ENCODE results near the gene CAPRIN1. TPM values are rescaled to one million over a fixed set of nuclear protein-coding genes. Genes with fewer than 3 reads are reported as not detected.

The CAPRIN1 gene, protein sequence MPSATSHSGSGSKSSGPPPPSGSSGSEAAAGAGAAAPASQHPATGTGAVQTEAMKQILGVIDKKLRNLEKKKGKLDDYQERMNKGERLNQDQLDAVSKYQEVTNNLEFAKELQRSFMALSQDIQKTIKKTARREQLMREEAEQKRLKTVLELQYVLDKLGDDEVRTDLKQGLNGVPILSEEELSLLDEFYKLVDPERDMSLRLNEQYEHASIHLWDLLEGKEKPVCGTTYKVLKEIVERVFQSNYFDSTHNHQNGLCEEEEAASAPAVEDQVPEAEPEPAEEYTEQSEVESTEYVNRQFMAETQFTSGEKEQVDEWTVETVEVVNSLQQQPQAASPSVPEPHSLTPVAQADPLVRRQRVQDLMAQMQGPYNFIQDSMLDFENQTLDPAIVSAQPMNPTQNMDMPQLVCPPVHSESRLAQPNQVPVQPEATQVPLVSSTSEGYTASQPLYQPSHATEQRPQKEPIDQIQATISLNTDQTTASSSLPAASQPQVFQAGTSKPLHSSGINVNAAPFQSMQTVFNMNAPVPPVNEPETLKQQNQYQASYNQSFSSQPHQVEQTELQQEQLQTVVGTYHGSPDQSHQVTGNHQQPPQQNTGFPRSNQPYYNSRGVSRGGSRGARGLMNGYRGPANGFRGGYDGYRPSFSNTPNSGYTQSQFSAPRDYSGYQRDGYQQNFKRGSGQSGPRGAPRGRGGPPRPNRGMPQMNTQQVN
- total RNA-seq, result 210 and 233 TPM in 2 replicates

DNA sequence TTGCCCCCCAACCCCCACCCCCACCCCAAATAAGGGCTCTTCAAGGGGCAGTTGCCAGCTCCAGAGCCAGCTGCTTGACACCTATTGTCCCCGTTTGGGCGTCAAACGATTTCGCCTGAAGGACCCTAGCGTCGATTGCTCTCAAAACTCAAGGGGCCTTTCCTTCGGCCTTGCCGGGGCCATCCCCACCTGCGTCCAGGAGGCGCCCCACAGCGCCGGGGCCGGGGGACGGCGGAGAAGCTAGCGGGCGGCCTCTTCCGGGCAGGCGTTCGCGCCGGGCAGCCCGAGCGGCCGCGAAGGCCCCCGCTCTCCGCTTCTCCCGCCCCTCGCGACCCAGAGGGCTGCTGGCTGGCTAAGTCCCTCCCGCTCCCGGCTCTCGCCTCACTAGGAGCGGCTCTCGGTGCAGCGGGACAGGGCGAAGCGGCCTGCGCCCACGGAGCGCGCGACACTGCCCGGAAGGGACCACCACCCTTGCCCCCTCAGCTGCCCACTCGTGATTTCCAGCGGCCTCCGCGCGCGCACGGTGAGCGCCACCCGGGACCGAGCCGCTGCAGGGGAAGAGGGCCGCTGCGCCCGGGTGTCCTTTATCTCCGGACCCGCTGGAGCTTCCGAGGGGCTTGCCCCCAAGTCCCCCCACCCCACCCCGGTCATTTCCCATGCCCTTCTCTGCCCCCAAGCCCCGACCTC is at the start of gene CAPRIN1:
CAPRIN1 (plus strand) TSS at position 383 of the 687 bp plus-strand sequence. CDS start 690 bp downstream, outside the sequence.

DNA sequence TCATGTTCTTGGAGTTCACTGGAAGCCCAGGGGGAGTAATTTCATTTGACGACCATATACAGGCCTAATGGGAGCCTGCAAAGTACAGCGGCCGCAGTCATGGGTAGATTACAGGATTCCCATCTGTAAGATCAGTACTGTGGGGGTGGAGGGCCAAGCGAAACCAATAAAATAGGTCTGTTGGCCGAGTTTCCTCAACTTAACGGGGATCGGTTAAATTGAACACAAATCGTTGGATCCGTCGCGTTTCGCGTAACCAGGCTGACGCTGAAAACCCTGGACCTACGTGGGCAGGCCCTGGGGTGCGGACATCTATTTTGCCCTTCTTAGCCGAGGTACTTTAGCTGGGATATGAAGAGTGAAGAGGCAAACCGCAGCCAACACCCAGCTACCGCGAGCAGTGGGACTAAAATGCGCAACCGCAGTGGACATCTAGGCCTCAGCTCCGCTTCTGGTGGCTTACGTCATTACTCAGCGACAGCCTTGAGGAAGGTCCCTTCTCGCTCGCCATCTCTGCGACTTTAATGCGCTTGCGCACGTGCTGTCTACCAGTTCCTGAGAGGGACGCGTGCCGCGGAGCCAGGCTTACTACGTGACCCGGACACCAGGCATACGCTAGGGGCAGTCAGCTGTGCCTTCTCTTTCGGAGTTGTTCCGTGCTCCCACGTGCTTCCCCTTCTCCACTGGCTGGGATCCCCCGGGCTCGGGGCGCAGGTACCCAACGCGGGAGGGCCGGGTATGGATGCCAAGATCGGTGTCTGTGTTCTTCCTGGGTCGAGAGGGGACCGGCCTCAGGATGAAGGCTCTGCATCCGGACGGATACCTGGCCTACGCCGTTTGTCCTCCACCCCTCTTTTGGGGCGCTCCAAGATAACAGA is 53.8 kb downstream of the CAPRIN1 start, which contains the start of gene NAT10:
NAT10 (plus strand) TSS at position 551 of the 878 bp plus-strand sequence. CDS start 2,597 bp downstream, outside the sequence.

Other genes with a start within 250 kb of the CAPRIN1 start
- under 0.01 TPM in 1 of 2 replicates, not detected in the other for gene LMO2, start 159.7 kb upstream of the CAPRIN1 start, total RNA-seq
- gene NAT10, start 53.9 kb downstream of the CAPRIN1 start, total RNA-seq, result 22.3 and 22.7 TPM in 2 replicates

Data from hair follicle dermal papilla cell (primary cell).